HepG2 (cell line): ENCODE measurements around the gene ACOT9. TPM values are rescaled to one million over a fixed set of nuclear protein-coding genes. Genes with fewer than 3 reads are reported as not detected.

Source experiments
- ATF1 ChIP-seq: IDR thresholded peaks from 2 replicates; pipeline ENCODE4 v1.6.1; 2016; ENCODE audit warnings: mild to moderate bottlenecking, control low read depth
- CEBPB ChIP-seq: IDR thresholded peaks from 2 replicates; pipeline ENCODE4 v1.6.1; 2011; ENCODE audit warnings: low read depth, low read length, improper control_type of control experiment, borderline replicate concordance
- FOXA3 ChIP-seq: IDR thresholded peaks from 2 replicates; pipeline ENCODE4 v1.6.1; 2016; ENCODE audit warnings: missing genetic modification reagents, missing compliant biosample characterization
- GATAD2A ChIP-seq: IDR thresholded peaks from 2 replicates; pipeline ENCODE4 v1.6.1; 2016
- NFAT5 ChIP-seq: sonication (generic); formaldehyde crosslinking; IDR thresholded peaks from 2 replicates; pipeline ENCODE4 v1.4.0; 2020; ENCODE audit warnings: missing genetic modification reagents
- PAXIP1 ChIP-seq: sonication (generic); formaldehyde crosslinking; conservative IDR thresholded peaks from 2 replicates; pipeline ENCODE4 v1.4.0; 2020; ENCODE audit warnings: mild to moderate bottlenecking, missing genetic modification reagents, moderate library complexity
- PHF5A ChIP-seq: IDR thresholded peaks from one replicate; pipeline ENCODE4 v1.6.1; 2018; ENCODE audit warnings: low read depth, missing genetic modification reagents; ENCODE audit not compliant: unreplicated experiment
- POLR2A ChIP-seq, 2 experiments: IDR thresholded peaks; 2 replicates each; pipeline ENCODE4 v1.6.1; 2011; ENCODE audit warnings: low read depth in 2 of 2, low read length in 2 of 2, mild to moderate bottlenecking in 1 of 2, moderate library complexity in 1 of 2; ENCODE audit not compliant: insufficient read depth in 1 of 2
- RBM22 ChIP-seq: fragments of 200-400 bp; formaldehyde crosslinking; optimal IDR thresholded peaks from 2 replicates; pipeline ENCODE3; 2017; ENCODE audit warnings: mild to moderate bottlenecking, low read length, moderate library complexity
- ZBTB3 ChIP-seq: sonication (generic); formaldehyde crosslinking; IDR thresholded peaks from 2 replicates; pipeline ENCODE4 v1.4.0; 2020; ENCODE audit warnings: low read depth, mild to moderate bottlenecking, moderate library complexity, missing genetic modification reagents, borderline replicate concordance
- ZNF280D ChIP-seq: sonication (generic); formaldehyde crosslinking; IDR thresholded peaks from 2 replicates; pipeline ENCODE4 v1.5.1; 2020; ENCODE audit warnings: mild to moderate bottlenecking, missing genetic modification reagents
- ZNF414 ChIP-seq: sonication (generic); formaldehyde crosslinking; IDR thresholded peaks from 2 replicates; pipeline ENCODE4 v1.5.0; 2020; ENCODE audit warnings: missing genetic modification reagents
- polyA plus RNA-seq, 8 experiments: library from polyadenylated mRNA; depleted of rRNA in 3 of 8; stranded (reverse) in 7 of 8; unstranded in 1 of 8; fragments of >200 nt; fragmentation: Illumina TruSeq in 4 of 8; extraction: Trizol in 4 of 8; gene quantifications; 2 replicates each; pipeline versions ENCODE4 v1.2.1 to v1.2.3, GENCODE V29; 2011 to 2016; ENCODE audit warnings: low read depth in 4 of 8, missing spikeins in 1 of 8, mixed read lengths in 1 of 8; ENCODE audit not compliant: insufficient read depth in 1 of 8
- total RNA-seq, 5 experiments: library from RNA; depleted of rRNA; stranded (reverse); fragments of >200 nt; fragmentation: Illumina TruSeq; extraction: Trizol; gene quantifications; 2 replicates each; pipeline ENCODE4 v1.2.3, GENCODE V29; 2016; ENCODE audit warnings: low read depth in 1 of 5
- TF ChIP-seq, protein P1 (sequence below): sonication (generic); formaldehyde crosslinking; IDR thresholded peaks from 2 replicates; pipeline ENCODE4 v1.5.0; 2020; ENCODE audit warnings: missing genetic modification reagents

ACOT9 gene
- total and polyA plus RNA-seq, 2 of the 13 experiments (the other 11 are each of a cell fraction or from before 2014, with no cell fraction given), result 33.3 to 36.9 TPM

- TF ChIP-seq RBM22 (peak; percentile 85), ZBTB3 (no peak), POLR2A (IDR thresholded peaks at IDR 0.05; ENCODE audit: insufficient read depth in 1 of 2, low read depth in 2 of 2, low read length in 2 of 2) (peak in 1 of 2 experiments; percentile 59; a peak in 1 of 4 replicates), ZNF414 (no peak), FOXA3 (CRISPR knock-in tag) (peak; percentile 36; the same call in 1 of the 2 replicates), GATAD2A (CRISPR knock-in tag) (peak; percentile 25; the same call in 1 of the 2 replicates), NFAT5 (CRISPR knock-in tag) (no peak), PAXIP1 (0 out of 2 replicates have a peak, but pooled peaks have one; percentile 29), ZNF280D (no peak), PHF5A (CRISPR knock-in tag) (peak; percentile 30), CEBPB (peak; percentile 74), ATF1 (CRISPR knock-in tag) (no peak)
- TF ChIP-seq, protein P1, sequence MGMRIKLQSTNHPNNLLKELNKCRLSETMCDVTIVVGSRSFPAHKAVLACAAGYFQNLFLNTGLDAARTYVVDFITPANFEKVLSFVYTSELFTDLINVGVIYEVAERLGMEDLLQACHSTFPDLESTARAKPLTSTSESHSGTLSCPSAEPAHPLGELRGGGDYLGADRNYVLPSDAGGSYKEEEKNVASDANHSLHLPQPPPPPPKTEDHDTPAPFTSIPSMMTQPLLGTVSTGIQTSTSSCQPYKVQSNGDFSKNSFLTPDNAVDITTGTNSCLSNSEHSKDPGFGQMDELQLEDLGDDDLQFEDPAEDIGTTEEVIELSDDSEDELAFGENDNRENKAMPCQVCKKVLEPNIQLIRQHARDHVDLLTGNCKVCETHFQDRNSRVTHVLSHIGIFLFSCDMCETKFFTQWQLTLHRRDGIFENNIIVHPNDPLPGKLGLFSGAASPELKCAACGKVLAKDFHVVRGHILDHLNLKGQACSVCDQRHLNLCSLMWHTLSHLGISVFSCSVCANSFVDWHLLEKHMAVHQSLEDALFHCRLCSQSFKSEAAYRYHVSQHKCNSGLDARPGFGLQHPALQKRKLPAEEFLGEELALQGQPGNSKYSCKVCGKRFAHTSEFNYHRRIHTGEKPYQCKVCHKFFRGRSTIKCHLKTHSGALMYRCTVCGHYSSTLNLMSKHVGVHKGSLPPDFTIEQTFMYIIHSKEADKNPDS (CRISPR knock-in tag), result peak; percentile 85
Observed at GRCh38 chrX:23784470-23785331, 41.6 kb upstream of the ACOT9 start (continued).
